Umbilical cord (tissue), 2 donors: ENCODE data around the gene FPR1. TPM values are rescaled to one million over a fixed set of nuclear protein-coding genes. Genes with fewer than 3 reads are reported as not detected.
A peak's percentile ranks its signal among the peaks of the same experiment; 100 is the strongest.
"Not testable (repeated sequence)": the region's sequence is repeated elsewhere in the genome, so short reads cannot be mapped to it uniquely, and the experiment has no call there.

Experiments
- DNase-seq: peaks from one replicate; pipeline ENCODE4 v3.0.0-alpha.2; 2015; ENCODE audit warnings: low spot score
- total RNA-seq: library from RNA; depleted of rRNA; stranded (reverse); fragments of >200 nt; gene quantifications from one replicate; pipeline ENCODE4 v1.2.3, GENCODE V29; 2014; ENCODE audit warnings: low replicate concordance; ENCODE audit not compliant: insufficient read depth

FPR1 gene
- total RNA-seq, 1 donor from 2014 or later: 13.5 TPM

GRCh38 chr19:51779703-51780102 is 28.0 kb upstream of the FPR1 start:
- DNase-seq: no peak

- no peak for DNase-seq
Observed at GRCh38 chr19:51779181-51779580, 27.5 kb upstream of the FPR1 start.

DNA sequence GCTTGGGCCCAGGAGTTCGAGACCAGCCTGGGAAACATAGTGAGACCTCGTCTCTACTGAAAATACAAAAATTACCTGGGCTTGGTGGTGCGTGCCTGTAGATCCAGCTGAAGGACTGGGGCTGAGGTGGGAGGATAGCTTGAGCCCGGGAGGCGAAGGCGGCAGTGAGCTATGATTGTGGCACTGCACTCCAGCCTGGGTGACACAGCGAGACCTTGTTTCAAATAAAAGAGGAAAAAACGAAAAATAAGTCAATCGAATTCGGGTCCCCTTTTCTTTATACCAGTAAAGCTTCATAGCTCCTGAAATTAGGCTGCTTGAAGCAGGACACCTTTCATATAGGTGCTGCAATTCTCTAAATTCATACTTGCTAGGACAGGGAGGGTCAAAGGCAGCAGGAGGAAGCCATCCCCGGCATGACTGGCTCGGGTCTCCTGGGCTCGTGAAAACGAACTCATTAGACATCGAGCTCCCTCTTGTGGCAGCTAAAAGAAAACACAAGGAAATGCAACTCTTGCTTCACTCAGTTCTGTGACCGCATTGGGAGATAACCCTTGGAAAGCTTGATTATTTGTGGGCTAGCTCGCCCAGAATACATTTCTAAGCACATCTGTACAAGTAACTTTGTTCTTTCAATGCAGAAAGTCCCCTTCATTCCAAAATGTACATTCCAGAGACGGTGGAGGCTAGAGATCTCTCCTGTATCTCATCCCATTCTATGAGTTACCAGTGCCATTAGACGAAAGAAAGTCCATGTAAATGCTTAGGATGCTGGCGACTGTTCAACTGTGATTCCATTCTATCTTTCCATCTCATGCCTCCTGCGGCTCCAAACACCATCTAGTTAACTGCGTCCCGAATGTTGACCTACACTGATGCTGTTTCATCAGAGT is 26.1 kb upstream of the FPR1 start:
- DNase-seq: peak; percentile 89

DNA sequence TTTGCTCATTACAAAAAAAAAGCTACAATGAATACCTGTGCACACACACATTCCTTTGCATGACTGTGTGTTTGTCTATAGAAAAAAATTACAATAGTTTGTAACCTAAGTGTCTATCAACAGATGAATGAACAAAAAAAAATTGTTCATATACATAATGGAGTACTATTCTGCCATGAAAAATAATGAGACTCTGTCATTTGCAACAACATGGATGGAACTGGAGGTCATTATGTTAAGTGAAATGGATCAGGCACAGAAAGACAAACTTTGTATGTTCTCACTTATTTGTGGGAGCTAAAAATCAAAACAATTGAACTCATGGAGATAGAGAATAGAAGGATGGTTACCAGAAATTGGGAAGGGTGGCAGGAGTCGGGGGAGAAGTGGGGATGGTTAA is 24.9 kb upstream of the FPR1 start:
- not testable (repeated sequence) for DNase-seq

DNA sequence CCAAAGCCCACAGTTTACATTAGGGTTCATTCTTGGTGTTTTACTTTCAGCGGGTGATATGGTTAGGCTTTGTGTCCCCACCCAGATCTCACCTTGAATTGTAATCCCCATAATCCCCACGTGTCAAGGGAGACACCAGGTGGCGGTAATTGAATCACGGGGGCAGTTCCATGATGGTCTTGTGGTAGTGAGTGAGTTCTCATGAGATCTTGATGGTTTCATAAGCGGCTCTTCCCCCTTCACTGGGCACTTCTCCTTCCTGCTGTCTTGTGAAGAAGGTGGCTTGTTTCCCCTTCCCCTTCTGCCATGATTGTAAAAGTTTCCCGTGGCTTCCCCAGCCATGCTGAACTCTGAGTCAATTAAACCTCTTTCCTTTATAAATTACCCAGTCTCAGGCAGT is 21.3 kb upstream of the FPR1 start:
- DNase-seq: no peak

GRCh38 chr19:51771376-51772130 is 19.9 kb upstream of the FPR1 start:
- DNase-seq: peak; percentile 23

GRCh38 chr19:51766461-51766860 is 14.8 kb upstream of the FPR1 start:
- no peak for DNase-seq

- DNase-seq: no peak
Observed at GRCh38 chr19:51765086-51765485, 13.4 kb upstream of the FPR1 start.

DNA sequence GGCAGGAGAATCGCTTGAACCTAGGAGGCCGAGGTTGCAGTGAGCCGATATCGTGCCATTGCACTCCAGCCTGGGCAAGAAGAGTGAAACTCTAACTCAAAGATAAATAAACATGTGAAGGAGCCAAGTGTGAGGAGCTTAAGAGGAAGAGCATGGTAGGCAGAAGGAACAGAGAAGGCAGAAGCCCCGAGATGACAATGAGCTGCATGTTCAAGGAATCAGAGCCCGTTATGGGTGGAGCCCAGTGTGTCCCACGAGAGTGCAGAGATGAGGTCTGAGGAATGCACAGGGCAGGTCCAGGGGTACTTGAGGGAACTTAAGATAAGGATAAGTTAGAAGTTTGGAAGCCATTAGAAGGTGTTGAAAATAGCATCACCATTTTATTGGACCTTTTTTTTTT is 10.0 kb upstream of the FPR1 start:
- DNase-seq: no peak

- DNase-seq: no peak
Observed at GRCh38 chr19:51760697-51761356, 9.1 kb upstream of the FPR1 start, which contains the start of gene FPR2. TSS of gene FPR2 (plus strand) at chr19:51761180. CDS start at chr19:51768659, 7,479 bp downstream.

DNA sequence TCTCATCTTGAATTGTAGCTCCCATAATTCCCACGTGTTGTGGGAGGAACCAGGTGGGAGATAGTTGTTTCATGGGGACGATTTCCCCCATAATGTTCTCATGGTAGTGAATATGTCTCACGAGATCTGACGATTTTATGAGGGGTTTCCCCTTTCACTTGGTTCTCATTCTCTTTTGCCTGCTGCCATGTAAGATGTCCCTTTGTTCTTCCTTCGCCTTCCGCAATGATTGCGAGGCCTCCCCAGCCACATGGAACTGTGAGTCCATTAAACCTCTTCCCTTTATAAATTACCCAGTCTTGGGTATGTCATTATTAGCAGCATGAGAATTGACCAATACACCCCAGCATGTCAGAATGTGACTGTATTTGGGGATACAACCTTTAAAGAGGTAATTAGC is 3.9 kb upstream of the FPR1 start:
- no peak for DNase-seq

- no peak for DNase-seq
Observed at GRCh38 chr19:51754770-51755169, 3.1 kb upstream of the FPR1 start.

GRCh38 chr19:51754109-51754508 is 2.4 kb upstream of the FPR1 start:
- DNase-seq: peak; percentile 23

DNA sequence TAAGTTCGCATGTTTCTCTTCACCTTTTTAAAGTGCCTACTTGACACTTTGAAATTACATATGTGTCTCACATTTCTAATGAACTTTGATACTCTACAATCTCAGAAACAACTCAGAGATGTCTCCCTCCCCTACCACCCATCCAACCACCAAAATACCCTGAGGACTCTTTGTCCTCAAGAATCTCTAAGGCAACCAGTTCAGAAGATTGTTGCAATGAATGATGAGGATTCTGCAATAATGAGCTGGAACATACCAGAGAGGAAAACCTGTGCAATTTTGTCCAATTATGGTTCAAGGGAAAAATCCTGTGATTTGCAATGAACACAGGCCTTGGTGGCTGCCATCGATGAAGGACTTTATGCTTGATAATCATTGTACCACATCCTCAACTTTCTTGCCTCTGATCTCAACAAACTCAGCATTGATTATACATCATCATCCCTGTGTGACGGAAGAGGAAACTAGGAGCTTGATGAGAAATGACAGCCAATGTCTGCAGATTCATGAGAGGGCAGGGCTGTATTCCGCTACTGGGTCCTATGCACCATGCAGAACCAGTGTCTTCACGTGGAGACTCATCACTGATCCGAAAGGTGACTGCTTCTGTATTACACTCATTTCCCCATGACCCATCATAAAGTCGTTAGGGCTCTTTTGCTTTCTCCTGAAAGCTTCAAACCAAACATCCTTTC is 1.1 kb downstream of the FPR1 start:
- no peak for DNase-seq

- no peak for DNase-seq
Observed at GRCh38 chr19:51749979-51750378, 1.7 kb downstream of the FPR1 start.

GRCh38 chr19:51746731-51747130 is 4.9 kb downstream of the FPR1 start:
- DNase-seq: no peak

GRCh38 chr19:51743405-51743804 is 8.3 kb downstream of the FPR1 start:
- no peak for DNase-seq

DNA sequence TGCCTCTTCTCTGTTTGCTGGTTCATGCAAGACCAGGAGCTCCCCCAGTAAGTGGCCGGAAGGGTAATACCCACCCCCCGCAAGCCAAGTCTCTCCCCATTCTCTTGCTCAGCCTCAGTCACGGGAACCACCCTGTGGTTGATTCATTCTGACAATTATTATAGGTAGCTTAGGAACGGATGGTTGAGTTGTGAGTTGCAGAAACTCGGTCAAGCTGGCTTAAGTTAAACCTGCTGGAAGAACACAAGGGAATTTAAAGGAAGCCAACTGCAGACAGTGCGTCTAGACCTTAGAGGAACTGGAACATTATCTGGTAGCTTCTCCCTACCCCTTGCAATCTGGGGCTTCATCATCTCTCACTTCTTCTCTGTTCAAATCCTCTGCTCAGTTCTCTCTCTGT is 8.9 kb downstream of the FPR1 start:
- DNase-seq: no peak

GRCh38 chr19:51740356-51740755 is 11.3 kb downstream of the FPR1 start:
- no peak for DNase-seq

GRCh38 chr19:51739466-51740213 is 12.0 kb downstream of the FPR1 start:
- DNase-seq: no peak

DNA sequence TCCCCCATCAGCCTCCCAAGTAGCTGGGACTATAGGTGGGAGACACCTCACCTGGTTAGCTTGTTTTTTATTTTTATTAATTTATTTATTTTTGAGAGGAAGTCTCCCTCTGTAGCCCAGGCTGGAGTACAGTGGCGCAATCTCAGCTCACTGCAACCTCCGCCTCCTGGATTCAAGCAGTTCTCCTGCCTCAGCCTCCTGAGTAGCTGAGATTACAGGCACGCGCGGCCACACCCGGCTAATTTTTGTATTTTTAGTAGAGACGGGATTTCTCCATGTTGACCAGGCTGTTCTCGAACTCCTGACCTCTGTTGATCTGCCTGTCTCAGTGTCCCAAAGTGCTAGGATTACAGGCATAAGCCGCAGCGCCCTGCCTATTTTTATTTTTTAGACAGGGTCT is 13.2 kb downstream of the FPR1 start:
- DNase-seq: not testable (repeated sequence)
